Measurements from ENCODE around the gene BCL2A1.

Gene BCL2A1

GRCh38 chr15:80003934-80004472 lies 33.0 kb upstream of the BCL2A1 start:
- no peak overlapping the region for H3K27ac Mint-ChIP-seq
- H3K4me1 Mint-ChIP-seq (ENCODE audit: low read depth): no peaks in the 10 kb centered on the region
- H3K4me3 Mint-ChIP-seq: no peak overlapping the region
- no peaks in the 10 kb centered on the region for H3K36me3 Mint-ChIP-seq (ENCODE audit: low read depth)
- no peak for DNase-seq (ENCODE audit: low spot score)
- H3K9me3 Mint-ChIP-seq: peaks cover 10% of the 10 kb centered on the region
- H3K27me3 Mint-ChIP-seq (ENCODE audit: low read depth): no peaks in the 10 kb centered on the region

GRCh38 chr15:80003171-80003570 lies 32.2 kb upstream of the BCL2A1 start:
- no peaks in the 10 kb centered on the region for H3K36me3 Mint-ChIP-seq (ENCODE audit: low read depth)
- no peak for DNase-seq (ENCODE audit: low spot score)
- H3K27me3 Mint-ChIP-seq (ENCODE audit: low read depth): no peaks in the 10 kb centered on the region
- peaks cover 10% of the 10 kb centered on the region for H3K9me3 Mint-ChIP-seq
- H3K4me1 Mint-ChIP-seq (ENCODE audit: low read depth): no peaks in the 10 kb centered on the region
- no peak overlapping the region for H3K4me3 Mint-ChIP-seq
- H3K27ac Mint-ChIP-seq: no peak overlapping the region

GRCh38 chr15:80002267-80002666 lies 31.3 kb upstream of the BCL2A1 start:
- Mint-ChIP-seq H3K4me1 (ENCODE audit: low read depth) (no peaks in the 10 kb centered on the region), H3K9me3 (peaks cover 10% of the 10 kb centered on the region), H3K27ac (no peak overlapping the region), H3K4me3 (no peak overlapping the region), H3K27me3 (ENCODE audit: low read depth) (no peaks in the 10 kb centered on the region), H3K36me3 (ENCODE audit: low read depth) (no peaks in the 10 kb centered on the region)
- no peak for DNase-seq (ENCODE audit: low spot score)

- H3K4me1 Mint-ChIP-seq (ENCODE audit: low read depth): peaks cover 5% of the 10 kb centered on the region
- H3K27ac Mint-ChIP-seq: no peak overlapping the region
- no peak overlapping the region for H3K4me3 Mint-ChIP-seq
- H3K9me3 Mint-ChIP-seq: no peaks in the 10 kb centered on the region
- no peak for DNase-seq (ENCODE audit: low spot score)
- H3K27me3 Mint-ChIP-seq (ENCODE audit: low read depth): no peaks in the 10 kb centered on the region
- no peaks in the 10 kb centered on the region for H3K36me3 Mint-ChIP-seq (ENCODE audit: low read depth)
Observed at GRCh38 chr15:79994615-79995014, 23.6 kb upstream of the BCL2A1 start.

- DNase-seq (ENCODE audit: low spot score): no peak
- H3K27ac Mint-ChIP-seq: no peak overlapping the region
- H3K4me1 Mint-ChIP-seq (ENCODE audit: low read depth): peaks cover 6% of the 10 kb centered on the region
- H3K9me3 Mint-ChIP-seq: no peaks in the 10 kb centered on the region
- H3K27me3 Mint-ChIP-seq (ENCODE audit: low read depth): no peaks in the 10 kb centered on the region
- H3K36me3 Mint-ChIP-seq (ENCODE audit: low read depth): no peaks in the 10 kb centered on the region
- no peak overlapping the region for H3K4me3 Mint-ChIP-seq
Observed at GRCh38 chr15:79991826-79992225, 20.8 kb upstream of the BCL2A1 start.

GRCh38 chr15:79990997-79991334 lies 20.0 kb upstream of the BCL2A1 start:
- Mint-ChIP-seq H3K9me3 (no peaks in the 10 kb centered on the region), H3K4me1 (ENCODE audit: low read depth) (peaks cover 6% of the 10 kb centered on the region), H3K27ac (no peak overlapping the region)

GRCh38 chr15:79990280-79990996 lies 19.4 kb upstream of the BCL2A1 start:
- Mint-ChIP-seq H3K9me3 (no peaks in the 10 kb centered on the region), H3K27ac (no peak overlapping the region), H3K27me3 (ENCODE audit: low read depth) (no peaks in the 10 kb centered on the region), H3K4me1 (ENCODE audit: low read depth) (peaks cover 6% of the 10 kb centered on the region), H3K4me3 (no peak overlapping the region), H3K36me3 (ENCODE audit: low read depth) (no peaks in the 10 kb centered on the region)
- DNase-seq (ENCODE audit: low spot score): no peak

More at GRCh38 chr15:79990997-79991334, 20.0 kb upstream of the BCL2A1 start:
- no peak for DNase-seq (ENCODE audit: low spot score)
- H3K4me3 Mint-ChIP-seq: no peak overlapping the region
- H3K27me3 Mint-ChIP-seq (ENCODE audit: low read depth): no peaks in the 10 kb centered on the region
- no peaks in the 10 kb centered on the region for H3K36me3 Mint-ChIP-seq (ENCODE audit: low read depth)

GRCh38 chr15:79989682-79990081 lies 18.7 kb upstream of the BCL2A1 start:
- H3K36me3 Mint-ChIP-seq (ENCODE audit: low read depth): no peaks in the 10 kb centered on the region
- no peak overlapping the region for H3K4me3 Mint-ChIP-seq
- no peaks in the 10 kb centered on the region for H3K9me3 Mint-ChIP-seq
- no peak overlapping the region for H3K27ac Mint-ChIP-seq
- H3K4me1 Mint-ChIP-seq (ENCODE audit: low read depth): peaks cover 6% of the 10 kb centered on the region
- H3K27me3 Mint-ChIP-seq (ENCODE audit: low read depth): no peaks in the 10 kb centered on the region
- DNase-seq (ENCODE audit: low spot score): no peak

- Mint-ChIP-seq H3K27me3 (ENCODE audit: low read depth) (no peaks in the 10 kb centered on the region), H3K36me3 (ENCODE audit: low read depth) (no peaks in the 10 kb centered on the region), H3K9me3 (no peaks in the 10 kb centered on the region), H3K27ac (no peak overlapping the region), H3K4me3 (no peak overlapping the region), H3K4me1 (ENCODE audit: low read depth) (peaks cover 6% of the 10 kb centered on the region)
- no peak for DNase-seq (ENCODE audit: low spot score)
Observed at GRCh38 chr15:79989183-79989582, 18.2 kb upstream of the BCL2A1 start.

GRCh38 chr15:79988448-79989117 lies 17.6 kb upstream of the BCL2A1 start:
- no peaks in the 10 kb centered on the region for H3K36me3 Mint-ChIP-seq (ENCODE audit: low read depth)
- peaks cover 6% of the 10 kb centered on the region for H3K4me1 Mint-ChIP-seq (ENCODE audit: low read depth)
- no peak for DNase-seq (ENCODE audit: low spot score)
- H3K9me3 Mint-ChIP-seq: no peaks in the 10 kb centered on the region
- no peaks in the 10 kb centered on the region for H3K27me3 Mint-ChIP-seq (ENCODE audit: low read depth)
- H3K4me3 Mint-ChIP-seq: no peak overlapping the region
- H3K27ac Mint-ChIP-seq: no peak overlapping the region

GRCh38 chr15:79987969-79988368 lies 17.0 kb upstream of the BCL2A1 start:
- H3K4me3 Mint-ChIP-seq: no peak overlapping the region
- no peaks in the 10 kb centered on the region for H3K27me3 Mint-ChIP-seq (ENCODE audit: low read depth)
- no peaks in the 10 kb centered on the region for H3K36me3 Mint-ChIP-seq (ENCODE audit: low read depth)
- no peak overlapping the region for H3K27ac Mint-ChIP-seq
- DNase-seq (ENCODE audit: low spot score): no peak
- no peaks in the 10 kb centered on the region for H3K9me3 Mint-ChIP-seq
- H3K4me1 Mint-ChIP-seq (ENCODE audit: low read depth): peaks cover 3% of the 10 kb centered on the region

GRCh38 chr15:79987569-79987955 lies 16.6 kb upstream of the BCL2A1 start:
- DNase-seq (ENCODE audit: low spot score): no peak
- no peak overlapping the region for H3K4me3 Mint-ChIP-seq
- no peaks in the 10 kb centered on the region for H3K36me3 Mint-ChIP-seq (ENCODE audit: low read depth)
- no peaks in the 10 kb centered on the region for H3K27me3 Mint-ChIP-seq (ENCODE audit: low read depth)
- H3K4me1 Mint-ChIP-seq (ENCODE audit: low read depth): peaks cover 3% of the 10 kb centered on the region
- H3K9me3 Mint-ChIP-seq: no peaks in the 10 kb centered on the region
- H3K27ac Mint-ChIP-seq: no peak overlapping the region

- no peak overlapping the region for H3K4me3 Mint-ChIP-seq
- DNase-seq (ENCODE audit: low spot score): no peak
- no peaks in the 10 kb centered on the region for H3K27me3 Mint-ChIP-seq (ENCODE audit: low read depth)
- H3K27ac Mint-ChIP-seq: no peak overlapping the region
- no peaks in the 10 kb centered on the region for H3K36me3 Mint-ChIP-seq (ENCODE audit: low read depth)
- no peaks in the 10 kb centered on the region for H3K9me3 Mint-ChIP-seq
- H3K4me1 Mint-ChIP-seq (ENCODE audit: low read depth): peaks cover 7% of the 10 kb centered on the region
Observed at GRCh38 chr15:79981831-79982455, 10.9 kb upstream of the BCL2A1 start.
